DOHH2 (cell line): ENCODE data around the gene SLC39A6.

ENCODE experiments used
- CTCF ChIP-seq: fragments of 200-600 bp; sonication (generic); IDR thresholded peaks from one replicate; pipeline ENCODE4 v1.5.1; 2014; ENCODE audit warnings: antibody characterized with exemption, mild to moderate bottlenecking, low read depth, low read length; ENCODE audit not compliant: poor library complexity, severe bottlenecking
- EZH2phosphoT487 ChIP-seq: fragments of 200-600 bp; sonication (generic); IDR thresholded peaks from 2 replicates; pipeline ENCODE4 v1.6.1; 2017; ENCODE audit warnings: borderline replicate concordance, mild to moderate bottlenecking, antibody characterized with exemption, low read length, moderate library complexity, mixed read lengths

- TF ChIP-seq CTCF (no peak), EZH2phosphoT487 (no peak)
These were observed 14.4 kb downstream of the SLC39A6 start for GRCh38 chr18:36114738-36115137.
